Left renal cortex interstitium (tissue), 4 donors: ENCODE measurements around the gene PHF10. TPM values are rescaled to one million over a fixed set of nuclear protein-coding genes. Genes with fewer than 3 reads are reported as not detected.
A peak's percentile ranks its signal among the peaks of the same experiment; 100 is the strongest.

Experiments
- DNase-seq, 4 donors: peaks; one replicate each; pipeline ENCODE4 v3.0.0-alpha.2; 2013; ENCODE audit warnings: low read depth in 4 of 4, low spot score in 2 of 4, missing footprints in 1 of 4
- polyA plus RNA-seq, 4 donors: library from polyadenylated mRNA; unstranded; fragments of 120-200 nt; gene quantifications; one replicate each; pipeline ENCODE4 v1.2.1, GENCODE V29; 2013; ENCODE audit not compliant: insufficient read length in 4 of 4

The PHF10 gene
- polyA plus RNA-seq, 4 donors: 101 to 122 (median 106) TPM

DNA sequence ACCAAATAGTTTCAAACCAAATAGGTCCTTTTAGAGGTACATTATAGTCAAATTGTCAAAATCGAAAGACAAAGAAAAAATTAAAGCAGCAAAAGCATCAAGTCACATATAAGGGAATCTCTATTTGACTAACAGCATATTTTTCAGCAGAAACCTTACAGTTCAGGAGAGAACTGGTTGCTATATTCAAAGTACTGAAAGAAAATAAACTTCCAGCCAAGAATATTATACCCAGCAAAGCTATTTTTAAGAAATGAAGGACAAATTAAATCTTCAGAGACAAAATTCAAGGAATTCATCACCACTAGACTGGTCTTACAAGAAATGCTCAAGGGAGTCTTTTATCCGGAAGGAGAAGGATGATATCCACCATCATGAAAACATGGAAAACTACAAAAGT lies 38.4 kb downstream of the PHF10 start:
- DNase-seq: no peak

DNA sequence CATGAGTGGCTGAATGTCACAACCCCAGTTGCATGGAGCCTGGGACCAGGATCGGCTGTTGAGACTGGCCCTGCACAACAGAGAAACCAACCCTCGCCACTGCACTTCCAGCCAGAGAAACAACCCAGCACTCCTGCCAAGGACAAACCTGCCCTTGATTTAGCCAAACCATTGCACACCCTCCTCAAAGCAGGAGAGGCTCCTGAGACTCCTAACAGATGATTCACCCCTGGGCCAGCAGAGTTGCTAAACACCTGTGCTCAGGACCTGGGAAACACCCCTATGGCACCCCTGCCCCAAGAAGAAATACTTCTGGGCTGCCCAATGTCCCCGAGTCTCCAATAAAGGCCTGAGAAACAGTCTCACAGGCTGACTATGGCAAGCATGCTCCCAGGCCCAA lies 40.2 kb downstream of the PHF10 start:
- no peak for DNase-seq

DNA sequence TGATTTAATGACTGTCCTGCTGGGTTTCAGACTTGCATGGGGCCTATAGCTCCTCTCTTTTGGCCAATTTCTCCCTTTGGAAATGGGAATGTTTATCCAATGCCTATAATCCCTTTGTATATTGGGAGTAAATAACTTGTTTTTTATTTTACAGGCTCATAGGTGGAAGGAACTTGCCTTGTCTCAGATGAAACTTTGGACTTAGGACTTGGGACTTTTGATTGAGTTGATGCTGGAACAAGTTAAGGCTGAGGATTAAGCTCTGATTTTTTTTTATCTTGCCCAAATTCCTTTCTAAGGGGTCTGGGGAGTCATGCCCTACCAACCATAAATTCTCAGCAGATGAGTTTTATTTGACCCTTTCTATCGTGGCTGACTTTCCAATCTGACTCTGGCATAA lies 46.0 kb downstream of the PHF10 start:
- DNase-seq: no peak

DNA sequence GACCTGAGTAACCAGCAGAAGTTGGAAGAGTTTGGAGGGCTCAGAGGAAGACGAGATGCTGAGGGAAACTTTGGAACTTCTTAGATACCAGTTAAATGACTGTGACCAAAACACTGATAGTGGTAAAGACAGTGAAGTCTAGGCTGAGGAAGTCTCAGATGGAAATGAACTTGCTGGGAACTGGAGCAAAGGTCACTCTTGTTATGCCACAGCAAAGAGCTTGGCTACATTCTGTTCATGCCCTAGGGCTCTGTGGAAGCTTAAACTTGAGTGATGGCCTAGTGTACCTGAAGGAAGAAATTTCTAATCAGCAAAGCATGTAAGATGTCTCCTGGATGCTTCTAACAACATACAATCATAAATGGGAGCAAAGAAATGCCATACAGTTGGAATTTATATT lies 47.2 kb downstream of the PHF10 start:
- DNase-seq: no peak

DNA sequence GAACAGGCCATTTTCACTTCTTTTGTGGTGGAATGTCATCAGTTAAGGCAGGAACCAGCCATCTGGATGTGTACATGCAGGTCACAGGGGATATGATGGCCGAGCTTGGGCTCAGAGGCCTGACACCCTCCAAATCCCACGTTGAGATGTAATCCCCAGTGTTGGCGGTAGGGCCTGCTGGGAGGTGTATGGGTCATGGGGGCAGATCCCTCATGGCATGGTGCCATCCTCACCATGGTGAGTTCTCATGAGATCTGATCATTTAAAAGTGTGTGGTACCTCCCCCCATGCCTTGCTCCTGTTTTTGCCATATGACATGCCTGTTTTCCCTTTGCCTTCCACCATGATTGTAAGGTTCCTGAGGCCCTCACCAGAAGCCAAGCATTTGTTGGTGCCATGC lies 49.3 kb downstream of the PHF10 start:
- DNase-seq: no peak

DNA sequence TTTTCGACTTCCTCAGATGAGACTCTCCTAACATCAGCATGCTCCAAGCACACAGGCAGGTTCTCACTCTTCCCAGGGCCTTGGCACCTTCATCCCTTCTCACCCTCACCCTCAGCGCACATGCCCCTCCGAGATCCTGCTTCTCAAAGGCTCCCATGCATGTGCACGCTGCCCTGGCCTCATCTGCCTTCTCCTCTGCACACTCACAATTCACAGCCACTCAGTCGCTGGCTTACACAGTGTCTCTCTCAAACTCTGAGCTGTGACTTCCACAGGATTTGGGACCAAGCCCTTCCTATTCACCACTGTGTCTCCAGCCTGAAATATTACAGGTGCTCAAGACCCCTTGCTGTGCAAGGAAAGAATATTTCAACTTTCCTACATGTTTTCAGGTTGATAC lies 52.7 kb downstream of the PHF10 start:
- no peak for DNase-seq

DNA sequence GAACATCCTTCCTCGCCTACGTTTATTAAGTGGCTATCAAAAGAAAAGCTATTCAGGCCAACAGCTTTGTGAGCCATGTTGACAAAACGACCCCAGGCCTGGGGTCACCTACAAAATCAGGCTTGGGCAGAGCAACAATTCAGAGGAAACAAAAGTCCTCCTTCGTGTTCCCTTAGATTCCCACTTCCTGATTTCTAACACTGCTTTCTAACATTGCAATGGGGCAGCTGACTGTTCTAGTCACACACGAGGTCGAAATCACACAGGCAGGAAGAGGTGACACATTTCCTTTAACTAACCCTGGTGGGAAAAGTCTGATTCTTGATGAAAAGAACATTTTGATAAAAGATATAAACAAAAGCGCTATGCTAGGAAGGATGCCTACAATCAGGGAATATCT lies 54.4 kb downstream of the PHF10 start:
- DNase-seq: no peak

DNA sequence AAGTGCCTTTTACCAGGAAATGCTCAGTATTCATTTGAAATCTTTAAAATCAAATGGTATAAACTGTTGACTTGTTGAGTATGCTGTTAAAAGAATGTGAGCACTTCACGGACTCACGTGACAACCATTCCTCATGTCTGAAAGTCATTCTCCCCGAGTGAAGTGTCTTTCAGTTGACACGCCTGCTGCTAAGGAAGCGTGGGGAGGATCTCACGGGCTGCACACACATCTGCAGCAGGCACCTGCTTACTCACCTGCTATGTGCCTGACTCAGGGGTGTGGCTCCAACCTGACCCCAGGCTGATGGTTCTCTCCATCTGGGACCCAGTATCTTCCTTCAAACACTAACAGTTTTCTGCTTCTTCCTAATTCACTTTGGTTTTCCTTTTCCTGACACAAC lies 55.2 kb downstream of the PHF10 start:
- DNase-seq: no peak

DNA sequence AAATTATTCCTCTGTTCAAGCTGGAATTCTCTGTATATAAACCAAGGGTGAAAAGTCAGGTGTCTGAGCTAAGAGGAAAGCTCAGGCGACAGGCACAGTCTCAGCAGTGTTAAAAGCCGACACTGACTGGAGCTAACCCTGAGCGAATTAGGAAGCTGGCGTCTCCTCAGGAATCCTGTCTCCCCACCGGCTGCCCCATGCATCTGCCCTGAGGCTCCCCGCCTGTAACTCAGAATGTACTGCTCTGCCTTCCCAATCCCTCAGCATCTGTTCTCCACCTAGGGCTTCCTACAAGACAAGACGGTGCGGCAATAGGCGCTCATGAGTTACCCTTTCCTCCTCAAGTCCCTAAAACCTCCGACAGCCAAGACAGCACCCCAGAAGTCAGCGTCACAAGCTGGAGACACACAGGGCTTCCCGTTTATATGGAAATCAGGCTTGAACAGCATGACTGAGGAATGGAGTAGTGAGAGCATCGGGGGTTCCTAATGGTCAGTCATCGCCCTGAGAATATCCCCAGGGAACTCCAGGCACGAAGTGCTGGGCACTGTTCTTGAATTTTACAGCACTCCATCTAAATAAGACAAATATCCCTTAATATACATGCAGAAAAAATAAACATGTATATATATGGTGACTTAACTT lies 56.0 kb downstream of the PHF10 start:
- DNase-seq: no peak

DNA sequence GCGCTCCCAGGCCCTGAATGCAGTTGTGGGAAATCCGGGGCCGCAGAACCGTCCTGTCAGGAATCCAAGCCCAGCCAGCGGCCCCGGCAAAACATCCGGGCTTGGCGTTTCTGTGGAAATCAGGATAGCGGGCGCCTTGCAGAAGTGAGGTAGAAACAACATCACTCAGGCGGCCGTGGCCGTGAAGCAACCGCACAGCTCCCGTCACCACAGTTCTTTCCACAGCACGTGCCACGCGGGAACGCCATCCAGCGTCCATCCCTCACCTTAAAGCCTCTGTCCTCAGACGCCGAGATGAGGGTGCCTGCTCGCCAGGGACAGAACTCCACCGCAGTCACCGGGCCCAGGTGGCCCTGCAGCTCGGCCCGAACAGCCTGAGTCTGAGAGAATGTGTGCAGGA lies 56.6 kb downstream of the PHF10 start:
- no peak for DNase-seq

DNA sequence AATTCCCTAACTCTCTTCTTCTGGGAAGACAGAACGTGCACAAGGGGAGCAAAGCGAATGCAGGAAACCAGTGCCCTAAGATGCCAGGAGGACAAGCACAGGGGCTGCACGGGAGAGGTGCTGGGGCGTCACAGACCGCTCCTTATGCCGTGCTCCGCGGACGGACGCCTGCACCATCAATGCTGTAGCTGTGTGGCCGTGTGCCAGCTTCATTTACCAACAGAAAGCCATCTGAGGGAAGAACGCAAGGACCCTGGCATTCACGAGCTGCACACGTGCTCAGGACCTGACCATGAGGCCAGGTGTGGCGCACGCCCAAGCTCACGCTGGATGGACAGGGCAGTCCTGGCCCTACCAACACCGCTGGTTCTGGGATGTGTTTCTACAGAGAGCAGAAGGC lies 57.9 kb downstream of the PHF10 start:
- DNase-seq: no peak

DNA sequence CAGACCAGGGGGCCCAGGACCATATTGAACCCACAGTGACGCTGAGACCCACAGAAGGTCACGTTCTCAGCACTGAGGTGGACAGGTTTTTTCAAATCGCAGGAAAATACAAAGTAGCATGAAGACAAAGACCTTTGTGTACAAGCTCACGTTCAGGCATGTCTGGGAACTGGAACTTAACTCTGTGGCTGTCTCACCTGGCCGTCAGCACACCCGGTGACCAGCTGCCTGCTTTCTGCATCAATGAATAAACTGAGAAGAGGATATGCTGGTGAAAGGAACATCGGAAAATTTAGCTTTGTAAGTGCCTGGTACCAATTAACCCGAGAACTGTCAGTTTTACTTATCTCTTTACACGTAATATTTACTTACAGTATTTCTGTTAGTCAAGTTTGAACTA lies 59.0 kb downstream of the PHF10 start:
- no peak for DNase-seq

DNA sequence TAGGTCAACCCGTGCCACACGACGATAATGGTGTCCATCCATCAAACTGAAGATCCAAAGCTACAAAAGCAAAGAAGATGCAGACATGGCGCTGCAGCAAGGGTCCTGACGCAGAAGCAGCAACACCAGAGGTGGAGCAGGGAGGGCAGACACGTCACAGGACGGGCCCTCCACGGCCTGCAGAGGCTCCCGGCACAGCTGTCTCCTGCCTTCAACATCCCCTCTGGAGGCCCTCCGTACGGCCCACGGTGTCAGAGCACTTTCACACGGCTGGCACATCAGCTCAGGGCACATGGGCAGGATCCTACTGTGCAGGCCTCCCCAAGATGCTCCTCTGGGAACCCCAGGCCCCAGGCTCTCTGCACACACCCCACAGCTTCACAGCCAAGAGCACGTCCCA lies 60.1 kb downstream of the PHF10 start:
- DNase-seq: no peak

DNA sequence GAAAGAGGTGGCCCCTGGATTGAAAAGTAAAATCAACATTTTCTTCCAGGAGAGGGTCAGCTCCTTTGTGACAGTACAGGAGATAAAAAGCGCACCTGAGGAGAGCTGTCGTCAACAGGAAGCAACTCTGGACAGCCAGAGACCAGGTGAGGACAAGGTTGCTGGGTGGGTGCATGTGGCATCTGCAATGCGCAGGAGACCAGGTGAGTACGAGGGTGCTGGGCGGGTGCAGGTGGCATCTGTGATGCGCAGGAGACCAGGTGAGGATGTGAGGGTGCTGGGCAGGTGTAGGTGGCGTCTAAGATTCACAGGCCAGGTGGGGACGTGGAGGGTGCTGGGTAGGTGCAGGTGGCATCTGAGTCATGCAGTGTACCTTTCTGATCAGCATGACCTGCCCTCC lies 60.8 kb downstream of the PHF10 start:
- DNase-seq: no peak

DNA sequence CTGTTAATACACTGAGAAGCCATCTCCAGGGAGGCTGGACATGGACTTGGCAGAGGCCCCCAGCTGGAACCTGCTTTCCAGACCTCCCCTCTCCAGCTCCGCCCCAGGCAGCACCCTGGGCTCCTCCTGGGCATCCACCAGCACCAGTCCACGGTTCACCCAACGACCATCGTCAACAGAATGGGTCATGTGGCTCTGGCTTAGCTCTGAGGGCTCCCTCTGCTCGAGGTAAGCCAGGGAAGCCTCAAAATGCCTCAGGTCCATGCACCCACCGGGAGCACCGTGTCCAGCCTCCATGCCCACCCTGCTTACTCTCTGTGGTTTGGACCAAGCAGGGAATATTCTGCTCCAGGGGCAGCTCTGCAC lies 62.9 kb downstream of the PHF10 start:
- DNase-seq: no peak

DNA sequence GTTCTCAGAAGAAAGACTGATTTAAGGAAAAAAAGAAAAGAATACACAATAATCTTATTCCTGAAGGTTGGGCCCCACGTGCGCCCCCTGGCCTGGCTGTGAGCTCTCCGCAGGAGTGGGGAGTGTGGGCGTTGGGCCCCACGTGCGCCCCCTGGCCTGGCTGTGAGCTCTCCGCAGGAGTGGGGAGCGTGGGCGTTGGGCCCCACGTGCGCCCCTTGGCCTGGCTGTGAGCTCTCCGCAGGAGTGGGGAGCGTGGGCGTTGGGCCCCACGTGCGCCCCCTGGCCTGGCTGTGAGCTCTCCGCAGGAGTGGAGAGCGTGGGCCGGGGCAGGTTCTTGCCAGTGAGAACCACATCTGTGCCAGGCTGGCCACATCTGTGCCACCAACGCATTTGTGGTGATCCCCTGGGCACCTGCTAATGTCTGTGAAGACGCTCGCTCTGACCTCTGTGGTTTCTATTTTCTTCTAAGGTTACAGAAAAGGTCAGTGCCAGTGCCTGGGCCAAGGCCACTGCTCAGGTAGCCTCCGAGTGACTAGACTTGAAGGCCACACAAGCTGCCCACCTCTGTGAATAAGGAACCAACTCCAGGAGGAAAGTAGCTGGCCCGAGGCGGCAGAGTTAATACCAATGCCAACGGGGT lies 63.4 kb downstream of the PHF10 start:
- no peak for DNase-seq

DNA sequence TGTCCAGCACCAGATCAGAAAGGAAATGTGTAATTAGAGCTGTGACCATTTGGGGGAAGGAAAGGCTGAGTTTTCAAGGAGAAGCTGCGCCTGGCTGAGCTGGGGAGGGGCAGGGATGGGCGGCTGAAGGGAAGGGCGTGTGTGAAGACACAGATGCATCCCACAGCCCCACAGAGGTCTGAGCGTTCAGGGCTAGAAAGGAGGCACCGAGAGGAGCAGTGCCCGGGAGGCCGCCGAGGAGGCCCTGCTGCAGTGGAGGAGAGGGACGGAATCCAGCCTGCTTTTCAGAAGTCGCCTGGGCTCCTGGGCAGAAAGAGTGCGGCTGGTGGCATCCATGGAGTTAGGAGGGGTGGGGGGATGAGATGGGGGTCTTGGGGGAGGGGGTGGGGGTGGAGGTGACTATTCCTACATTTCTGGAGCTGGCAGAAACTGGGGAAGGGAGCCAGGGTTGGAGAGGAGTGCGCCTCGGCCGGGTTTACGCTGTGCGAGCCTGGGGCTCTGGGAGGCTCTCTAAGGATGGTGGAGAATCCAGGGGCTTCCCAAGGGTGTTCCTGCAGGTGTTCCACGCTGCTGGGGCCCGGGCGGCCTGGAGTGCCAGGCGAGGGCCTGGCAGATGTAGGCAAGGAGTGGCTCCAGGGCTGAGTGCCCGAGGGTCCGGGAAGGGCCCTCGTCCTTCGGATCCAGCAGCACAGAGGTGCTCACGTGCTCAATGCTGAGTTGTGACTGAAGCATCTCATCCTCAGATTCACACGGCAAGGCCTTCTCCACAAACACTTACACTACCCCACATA lies 64.3 kb downstream of the PHF10 start:
- no peak for DNase-seq

DNA sequence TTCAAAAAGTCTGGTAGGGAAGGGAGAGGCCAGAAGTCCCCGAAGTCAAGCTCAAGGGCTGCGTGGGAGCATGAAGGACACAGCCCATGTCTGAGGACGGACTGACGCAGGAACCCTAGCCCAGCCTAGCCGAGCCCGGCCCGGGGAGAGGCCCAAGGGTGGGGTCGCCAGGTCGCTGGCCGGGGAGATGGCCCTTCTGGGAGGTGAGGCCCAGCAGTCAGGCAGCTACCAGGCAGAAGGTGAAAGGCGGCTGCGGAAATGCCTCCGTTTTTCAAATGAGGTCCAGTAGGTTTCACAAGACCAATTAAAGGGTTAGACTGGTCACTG lies 67.1 kb downstream of the PHF10 start:
- DNase-seq: no peak

DNA sequence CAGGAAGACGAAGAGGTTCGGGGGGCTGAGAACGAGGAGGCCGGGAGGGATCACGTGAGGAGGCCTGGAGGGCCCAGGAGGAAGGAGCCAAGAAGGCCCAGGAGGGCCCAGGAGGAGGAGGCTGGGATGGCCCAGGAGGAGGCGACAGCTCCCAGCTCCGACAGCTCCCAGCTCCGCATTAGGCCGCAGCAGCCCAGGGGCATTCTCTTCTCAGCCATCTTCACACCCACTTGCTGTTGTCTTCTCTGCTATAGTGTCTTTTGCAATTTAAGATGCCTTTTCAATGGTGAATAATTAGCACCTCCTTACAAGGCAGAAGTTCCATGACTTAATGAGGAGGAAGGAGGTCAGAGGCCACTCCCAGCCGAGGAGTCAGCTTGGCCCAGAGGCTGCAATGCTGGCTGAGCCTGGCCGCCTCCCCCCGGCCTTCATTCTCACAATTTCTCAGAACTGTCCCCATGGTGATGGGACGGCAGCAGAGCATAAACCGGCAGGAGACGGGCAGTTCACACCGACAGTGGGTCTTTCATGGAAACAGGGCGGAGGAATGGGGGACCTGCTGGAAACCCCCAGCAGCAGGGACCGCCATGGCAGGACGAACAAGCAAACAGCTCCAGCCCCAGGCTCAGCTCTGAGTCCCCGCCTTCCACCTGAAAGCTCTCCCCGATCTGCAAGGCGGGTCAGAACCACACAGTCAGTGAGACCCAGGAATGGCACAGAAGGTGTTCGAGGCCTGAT lies 67.6 kb downstream of the PHF10 start:
- DNase-seq: no peak

DNA sequence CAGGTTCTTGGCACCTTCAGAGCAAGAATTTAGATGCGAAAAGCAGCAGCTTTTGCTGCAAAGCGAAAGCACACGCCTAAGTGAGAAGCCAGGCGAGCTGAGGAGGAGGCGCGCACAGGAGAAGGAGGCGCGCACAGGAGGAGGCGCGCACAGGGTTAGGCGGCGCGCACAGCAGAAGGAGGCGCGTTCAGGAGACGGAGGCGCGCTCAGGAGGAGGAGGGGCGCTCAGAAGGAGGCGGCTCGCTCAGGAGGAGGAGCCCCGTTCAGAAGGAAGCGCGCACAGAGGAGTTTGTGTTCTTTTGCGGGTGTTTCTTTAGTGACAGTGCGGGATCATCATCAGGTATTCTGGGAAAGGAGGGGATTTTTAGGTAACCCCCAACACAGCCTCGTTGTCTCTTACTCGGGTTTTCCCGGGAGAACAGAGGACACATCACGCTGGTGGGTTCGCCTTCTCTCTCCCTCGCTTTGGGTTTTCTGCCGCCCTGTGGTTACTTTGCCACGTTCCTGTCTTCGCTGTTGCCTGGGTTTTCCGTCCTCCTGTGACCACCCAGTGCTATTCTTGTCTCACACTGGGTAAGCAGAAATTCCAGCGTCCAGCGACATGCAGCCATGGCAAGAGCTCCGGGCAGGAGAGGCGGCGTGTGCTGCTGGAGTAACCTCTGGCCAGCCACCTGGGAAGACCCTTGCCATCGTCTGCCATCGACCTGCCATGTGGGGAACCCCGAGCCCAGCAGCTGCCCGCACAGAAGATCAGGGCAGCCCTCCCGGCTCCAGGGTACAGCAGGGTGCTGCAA lies 69.5 kb downstream of the PHF10 start:
- DNase-seq: peak in 3 of 4 donors; percentile 39 to 51 (median 41)
